COLO668 (cell line): ENCODE results near the gene RDX.
"Not testable (repeated sequence)": the region's sequence is repeated elsewhere in the genome, so short reads cannot be mapped to it uniquely, and the experiment has no call there.

Source experiments
- DNase-seq: peaks from one replicate; lab custom pipeline; 2025; ENCODE audit not compliant: unreplicated experiment; lab: John Stamatoyannopoulos, UW

Gene RDX

DNA sequence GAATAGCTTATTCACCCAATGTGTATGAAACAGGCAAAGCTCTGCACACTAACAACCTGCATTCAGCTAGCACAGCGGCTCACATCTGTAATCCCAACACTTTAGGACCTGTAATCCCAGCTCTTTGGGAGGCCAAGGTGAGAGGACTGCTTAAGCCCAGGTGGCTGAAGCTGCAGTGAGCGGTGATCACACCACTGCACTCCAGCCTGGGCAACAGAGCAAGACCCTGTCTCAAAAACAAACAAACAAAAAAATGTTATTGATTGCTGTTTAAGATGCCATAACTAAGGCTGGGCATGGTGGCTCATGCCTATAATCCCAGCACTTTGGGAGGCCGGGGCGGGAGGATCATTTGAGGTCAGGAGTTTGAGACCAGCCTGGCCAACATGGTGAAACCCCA, 15.8 kb downstream of the RDX start:
- DNase-seq: not testable (repeated sequence)

GRCh38 chr11:110279881-110280280, 16.5 kb downstream of the RDX start:
- DNase-seq: no peak

DNA sequence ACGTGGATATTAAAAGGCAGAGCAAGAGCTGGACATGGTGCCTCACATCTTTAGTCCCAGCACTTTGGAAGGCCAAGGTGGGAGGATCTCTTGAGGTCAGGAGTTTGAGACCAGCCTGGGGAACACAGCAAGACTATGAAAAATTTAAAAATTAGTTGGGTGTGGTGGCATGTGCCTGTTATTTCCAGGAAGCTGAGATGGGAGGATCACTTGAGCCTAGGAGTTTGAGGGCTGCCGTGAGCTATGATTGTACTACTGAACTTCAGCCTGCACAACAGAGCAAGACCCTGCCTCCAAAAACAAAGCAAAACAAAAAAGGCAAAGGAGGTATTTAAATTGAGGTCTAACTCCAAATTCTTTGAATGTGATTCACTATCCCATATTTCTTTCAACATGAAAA, 23.5 kb downstream of the RDX start:
- DNase-seq: no peak

DNA sequence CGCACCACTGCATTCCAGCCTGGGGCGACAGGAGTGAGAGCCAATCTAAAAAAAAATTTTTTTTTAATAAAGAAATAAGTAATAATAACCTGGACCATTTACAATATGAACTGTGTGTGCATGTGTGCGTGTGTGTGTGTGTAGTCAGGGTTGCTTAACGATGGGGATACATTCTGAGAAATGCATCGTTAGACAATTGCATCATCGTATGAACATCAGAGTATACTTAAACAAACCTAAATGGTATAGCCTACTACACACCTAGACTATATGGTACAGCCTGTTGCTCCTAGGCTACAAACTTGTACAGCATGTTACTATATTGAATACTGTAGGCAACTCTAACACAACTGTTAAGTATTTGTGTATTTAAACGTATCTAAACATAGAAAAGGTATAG, 26.4 kb downstream of the RDX start:
- DNase-seq: no peak

DNA sequence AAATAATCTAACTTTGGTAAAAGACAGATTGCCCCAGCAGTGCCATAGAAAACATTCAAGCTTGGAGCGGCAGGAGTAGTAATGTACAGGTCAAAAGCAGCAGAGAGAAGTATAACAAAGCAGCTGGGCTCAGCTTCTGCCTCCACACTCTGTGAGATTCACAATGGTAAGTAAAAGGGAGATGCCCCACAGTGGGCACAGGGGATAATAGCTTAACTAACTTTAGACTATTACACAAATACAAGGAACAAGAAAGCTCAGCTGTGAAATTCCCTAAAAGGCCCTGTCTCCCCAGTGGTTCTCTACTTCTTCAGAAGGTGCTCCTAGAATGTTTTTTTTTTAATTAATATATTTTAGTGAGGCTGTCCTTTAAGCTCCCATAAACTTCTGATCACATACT, 28.0 kb downstream of the RDX start:
- DNase-seq: no peak

DNA sequence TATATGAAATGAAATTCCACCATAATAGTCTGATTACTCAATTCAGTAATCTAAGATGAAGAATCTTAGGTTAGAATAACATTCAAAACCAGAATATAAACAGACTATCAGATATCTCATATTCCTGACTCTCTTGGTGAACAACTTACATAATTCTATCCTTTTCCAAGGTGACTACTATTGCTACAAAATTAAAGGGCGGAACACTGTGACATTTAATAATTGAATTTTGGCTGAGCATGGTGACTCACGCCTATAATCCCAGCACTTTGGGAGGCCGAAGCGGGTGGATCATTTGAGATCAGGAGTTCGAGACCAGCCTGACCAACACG, 34.4 kb downstream of the RDX start:
- DNase-seq: no peak

DNA sequence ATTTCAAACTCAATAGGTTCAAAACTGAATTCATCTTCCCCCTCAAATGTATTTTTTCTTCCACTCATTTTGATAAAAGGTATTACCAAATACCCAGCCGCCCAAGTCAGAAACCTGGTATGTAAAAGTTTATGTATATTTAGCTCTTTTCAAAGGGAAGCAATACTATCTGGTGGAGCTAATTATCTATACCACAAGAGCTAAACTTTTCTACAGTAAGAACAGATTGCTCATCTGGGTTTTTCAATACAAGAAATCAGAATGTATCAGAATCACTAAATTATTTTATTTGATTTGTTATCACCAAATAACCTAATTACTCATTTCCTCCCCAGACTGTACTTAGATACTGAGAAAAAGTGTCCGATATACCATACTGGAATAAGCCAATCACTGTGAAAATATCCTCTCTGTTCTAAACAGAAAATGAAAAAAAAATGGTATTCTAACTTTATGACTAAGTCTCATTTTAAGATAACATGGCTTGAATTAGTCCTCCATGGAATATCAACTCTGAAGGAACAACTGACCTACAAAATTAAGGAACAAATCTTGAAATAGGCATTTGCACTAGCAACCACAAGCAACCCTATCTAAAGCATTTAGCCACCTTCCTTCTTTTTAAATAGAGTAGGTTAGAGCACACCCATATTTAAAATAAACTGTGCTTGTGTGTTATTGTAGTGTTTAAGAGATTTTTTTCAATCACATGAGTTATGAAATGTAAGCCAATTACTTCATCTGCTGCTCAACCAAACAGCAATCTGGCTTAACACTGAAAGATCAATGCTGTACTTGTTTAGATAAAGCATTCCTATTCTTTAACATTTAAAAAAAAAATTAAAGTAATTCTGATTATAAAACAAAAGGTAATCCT, 35.0 kb downstream of the RDX start:
- no peak for DNase-seq

DNA sequence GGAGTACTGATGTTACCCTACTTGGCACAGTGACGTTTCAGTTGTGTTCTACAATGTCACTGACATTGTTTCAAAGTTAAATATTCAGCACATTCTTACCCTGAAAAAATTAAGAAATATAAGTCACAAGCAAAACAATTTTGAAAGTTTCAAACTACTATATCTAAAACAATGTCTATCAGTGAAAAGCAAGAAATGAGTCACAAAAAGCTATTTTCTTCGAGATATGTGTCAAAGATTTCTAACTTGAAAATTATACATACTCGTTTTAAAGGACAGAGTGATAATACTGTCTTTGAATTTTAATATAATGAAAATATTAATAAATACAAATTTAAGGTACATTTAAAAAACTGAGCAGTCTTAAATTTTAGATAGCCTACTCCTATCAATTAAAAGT, 42.9 kb downstream of the RDX start:
- no peak for DNase-seq

DNA sequence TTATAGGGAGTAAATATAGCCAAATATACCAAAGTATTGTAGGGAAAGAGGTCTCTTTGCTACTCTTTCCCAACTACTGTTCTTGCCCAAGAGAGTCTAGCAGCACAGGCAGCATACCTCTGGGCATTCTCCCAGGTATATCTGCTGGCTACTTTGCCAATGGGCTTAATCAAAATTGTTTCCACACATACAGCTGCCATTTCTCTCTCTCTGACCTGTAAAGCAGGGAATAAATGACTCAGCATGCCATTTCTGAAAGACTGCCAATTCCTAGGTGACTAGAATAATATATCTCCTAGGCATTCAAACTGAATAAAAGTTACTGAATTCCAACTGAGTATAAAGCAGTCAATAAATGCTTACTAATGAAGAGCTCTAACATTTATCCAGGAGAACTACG, 44.6 kb downstream of the RDX start:
- DNase-seq: no peak

DNA sequence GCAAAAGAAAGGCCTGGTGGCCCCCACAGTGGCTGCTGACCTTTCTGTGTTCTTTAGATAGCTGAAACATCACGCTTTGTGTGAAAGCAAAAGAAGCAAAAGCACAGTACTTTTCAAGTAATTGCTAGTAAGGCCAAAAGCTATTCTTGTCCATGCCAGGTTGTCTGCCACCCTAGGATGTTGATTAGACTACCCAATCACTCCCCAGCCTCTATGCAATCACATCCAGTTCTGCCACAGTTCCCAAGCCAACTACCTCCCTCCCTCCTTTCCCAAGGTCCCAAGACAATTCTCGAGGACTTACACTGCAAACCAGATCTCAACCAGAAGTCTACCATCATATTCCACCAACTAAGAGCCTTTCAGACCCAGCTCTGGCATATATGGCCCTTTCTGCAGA, 46.2 kb downstream of the RDX start:
- DNase-seq: no peak

- no peak for DNase-seq
Observed at GRCh38 chr11:110249766-110250165, 46.6 kb downstream of the RDX start.

- no peak for DNase-seq
Observed at GRCh38 chr11:110249066-110249465, 47.3 kb downstream of the RDX start.

DNA sequence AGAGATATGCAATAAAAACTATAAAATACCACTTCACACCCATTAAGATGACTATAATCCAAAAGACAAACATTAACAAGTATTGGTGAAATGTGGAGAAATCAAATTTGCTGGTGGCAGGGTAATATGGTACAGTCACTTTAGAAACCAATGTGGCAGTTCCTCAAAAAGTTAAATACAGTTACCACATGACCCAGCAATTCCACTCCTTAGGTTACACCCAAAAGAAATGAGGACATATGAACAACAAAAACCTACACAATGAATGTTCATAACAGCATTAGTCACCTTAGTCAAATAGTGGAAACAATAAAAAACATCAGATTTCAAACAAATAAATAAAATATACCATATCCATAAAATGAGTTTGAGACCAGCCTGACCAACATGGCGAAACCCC, 52.6 kb downstream of the RDX start:
- no peak for DNase-seq

DNA sequence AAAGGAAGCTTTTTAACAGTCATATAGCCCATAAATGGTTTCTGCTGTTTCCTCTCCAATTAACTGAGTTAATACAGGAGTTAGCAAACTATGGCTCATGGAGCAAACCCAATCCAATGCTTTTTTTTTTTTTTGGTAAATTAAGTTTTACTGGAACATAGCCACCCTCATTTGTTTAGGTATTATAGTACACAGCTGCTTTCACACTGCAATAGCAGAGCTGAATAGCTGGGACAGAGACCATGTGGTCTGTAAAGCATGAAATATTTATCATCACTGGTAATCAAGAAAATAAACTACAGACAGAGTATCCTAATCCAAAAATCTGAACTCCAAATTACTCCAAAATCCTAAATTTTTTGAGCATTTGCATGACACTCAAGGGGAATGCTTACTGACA, 53.7 kb downstream of the RDX start:
- no peak for DNase-seq

DNA sequence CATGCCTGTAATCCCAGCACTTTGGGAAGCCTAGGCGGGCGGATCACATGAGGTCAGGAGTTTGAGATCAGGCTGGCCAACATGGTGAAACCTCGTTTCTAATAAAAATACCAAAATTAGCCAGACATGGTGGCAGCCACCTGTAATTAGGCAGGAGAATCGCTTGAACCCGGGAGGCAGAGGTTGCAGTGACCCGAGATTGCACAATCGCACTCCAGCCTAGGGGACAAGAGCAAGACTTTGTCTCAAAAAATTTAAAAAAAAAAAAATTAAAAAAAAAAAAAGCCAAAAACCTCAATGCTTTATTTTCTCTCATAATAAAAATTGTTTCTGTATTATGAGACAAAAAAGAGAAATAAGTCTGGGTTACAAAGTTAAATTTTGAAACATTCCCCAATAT, 54.2 kb downstream of the RDX start:
- DNase-seq: no peak

- no peak for DNase-seq
Observed at GRCh38 chr11:110235966-110236365, 60.4 kb downstream of the RDX start.

DNA sequence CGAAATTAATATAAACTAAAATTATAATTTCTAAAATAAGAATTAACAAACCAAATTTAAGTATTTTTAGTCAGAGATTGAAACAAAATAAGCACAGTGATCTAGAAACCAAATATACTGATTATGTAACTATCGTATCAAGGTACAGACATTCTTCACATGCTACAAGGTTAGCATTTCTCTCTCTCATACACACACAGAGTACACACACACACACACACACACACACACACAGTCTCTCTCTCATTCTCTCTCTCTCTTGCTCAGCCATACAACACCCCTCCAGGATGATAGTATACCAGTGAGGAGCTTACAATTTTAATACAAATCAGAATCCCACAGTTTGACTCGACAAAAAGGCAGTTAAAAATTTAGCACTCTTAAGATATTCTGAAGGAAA, 66.0 kb downstream of the RDX start:
- no peak for DNase-seq

DNA sequence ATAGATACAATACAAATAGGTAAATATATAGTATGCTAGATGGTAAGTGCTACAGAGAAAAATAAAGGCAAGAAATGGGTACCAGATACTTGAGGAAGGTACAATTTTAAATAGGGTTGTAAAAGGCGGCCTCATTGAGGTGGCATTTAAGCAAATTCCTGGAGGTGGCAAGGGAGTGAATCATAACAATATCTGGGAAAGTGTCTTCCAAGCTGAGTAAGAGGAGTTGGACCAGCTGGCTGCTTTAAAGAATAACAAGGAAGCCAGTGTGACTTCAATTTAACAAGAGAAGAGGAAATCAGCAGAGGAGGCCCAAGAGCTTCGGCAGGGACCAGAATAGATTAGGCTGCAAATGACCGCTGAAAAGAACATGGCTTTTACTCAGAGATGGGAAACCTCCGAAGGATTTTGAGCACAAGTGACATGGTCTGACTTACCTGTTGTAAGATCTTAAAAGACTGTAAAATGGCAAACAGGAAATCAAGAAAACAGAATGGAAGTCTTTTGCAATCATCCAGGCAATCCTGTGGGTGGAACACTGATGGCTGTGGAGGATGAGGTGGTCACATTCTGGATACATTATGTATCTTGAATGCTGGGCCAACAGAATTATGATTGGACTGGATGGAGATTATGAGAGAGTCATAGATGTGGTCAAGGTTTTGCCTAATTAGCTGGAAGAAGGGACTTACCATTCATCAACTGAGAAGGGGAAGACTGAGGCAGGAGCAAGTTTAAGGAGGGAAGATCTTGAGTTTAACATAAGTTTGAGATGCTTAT, 77.2 kb downstream of the RDX start:
- DNase-seq: no peak

- no peak for DNase-seq
Observed at GRCh38 chr11:110217936-110218335, 78.5 kb downstream of the RDX start.

DNA sequence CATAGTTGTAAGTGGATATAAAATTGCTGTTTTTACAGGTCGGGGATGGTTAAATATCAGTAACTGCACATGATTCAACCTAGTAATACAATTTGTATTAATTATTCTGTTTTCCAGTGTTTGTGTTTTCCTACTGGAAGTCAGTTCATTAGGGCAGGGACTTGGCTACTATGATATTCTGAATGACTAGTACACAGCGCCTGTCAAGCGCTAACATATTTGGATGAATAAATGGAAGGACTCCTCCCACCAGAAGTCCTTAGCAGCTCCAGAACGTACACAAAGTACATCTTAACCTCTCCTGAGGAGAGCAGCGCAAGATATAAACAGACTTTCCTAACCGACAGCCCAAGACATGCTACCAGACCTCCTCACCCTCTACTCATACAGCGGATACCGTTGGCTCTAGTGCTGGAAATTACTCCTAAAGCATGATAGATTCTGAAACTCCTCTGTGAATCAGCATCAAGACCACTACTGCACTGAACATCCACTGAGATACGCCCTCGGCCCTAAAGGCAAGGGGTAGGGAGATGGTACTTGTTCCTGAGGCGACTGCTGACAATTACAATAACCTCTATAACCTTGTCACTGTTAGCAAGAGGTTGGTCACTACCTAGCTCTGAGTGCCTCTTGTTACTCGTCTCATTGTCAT, 79.1 kb downstream of the RDX start:
- no peak for DNase-seq

DNA sequence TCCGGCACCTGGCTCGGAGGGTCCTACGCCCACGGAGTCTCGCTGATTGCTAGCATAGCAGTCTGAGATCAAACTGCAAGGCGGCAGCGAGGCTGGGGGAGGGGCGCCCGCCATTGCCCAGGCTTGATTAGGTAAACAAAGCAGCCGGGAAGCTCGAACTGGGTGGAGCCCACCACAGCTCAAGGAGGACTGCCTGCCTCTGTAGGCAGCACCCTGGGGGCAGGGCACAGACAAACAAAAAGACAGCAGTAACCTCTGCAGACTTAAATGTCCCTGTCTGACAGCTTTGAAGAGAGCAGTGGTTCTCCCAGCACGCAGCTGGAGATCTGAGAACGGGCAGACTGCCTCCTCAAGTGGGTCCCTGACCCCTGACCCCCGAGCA, 87.1 kb downstream of the RDX start:
- not testable (repeated sequence) for DNase-seq

DNA sequence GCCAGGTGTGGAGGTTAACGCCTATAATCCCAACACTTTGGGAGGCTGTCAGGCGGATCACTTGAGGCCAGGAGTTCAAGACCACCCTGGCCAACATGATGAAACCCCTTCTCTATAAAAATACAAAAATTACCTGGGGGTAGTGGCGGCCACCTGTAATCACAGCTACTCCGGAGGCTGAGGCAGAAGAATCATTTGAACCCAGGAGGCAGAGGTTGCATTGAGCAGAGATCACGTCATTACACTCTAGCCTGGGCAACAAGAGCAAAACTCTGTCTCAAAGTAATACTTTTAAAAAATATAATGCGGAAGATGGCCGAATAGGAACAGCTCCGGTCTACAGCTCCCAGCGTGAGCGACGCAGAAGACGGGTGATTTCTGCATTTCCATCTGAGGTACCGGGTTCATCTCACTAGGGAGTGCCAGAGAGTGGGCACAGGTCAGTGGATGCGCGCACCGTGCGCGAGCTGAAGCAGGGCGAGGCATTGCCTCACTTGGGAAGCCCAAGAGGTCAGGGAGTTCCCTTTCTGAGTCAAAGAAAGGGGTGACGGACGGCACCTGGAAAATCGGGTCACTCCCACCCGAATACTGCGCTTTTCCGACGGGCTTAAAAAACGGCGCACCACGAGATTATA, 87.6 kb downstream of the RDX start:
- not testable (repeated sequence) for DNase-seq
